Glomerular endothelial cell (primary cell): ENCODE data around the gene TAF1A. TPM values are rescaled to one million over a fixed set of nuclear protein-coding genes. Genes with fewer than 3 reads are reported as not detected.

Experiments
- DNase-seq: peaks from one replicate; pipeline ENCODE4 v3.0.0-alpha.2; 2011; ENCODE audit warnings: low read depth, low spot score; ENCODE audit errors: extremely low read depth
- total RNA-seq: library from RNA; depleted of rRNA; stranded (reverse); fragments of >200 nt; gene quantifications from 2 replicates; pipeline ENCODE4 v1.2.3, GENCODE V29; 2015

The TAF1A gene
- total RNA-seq, 1 donor from 2014 or later = 3.6 TPM

- no peak for DNase-seq
Observed at GRCh38 chr1:222600281-222600680, 10.5 kb upstream of the TAF1A start.

DNA sequence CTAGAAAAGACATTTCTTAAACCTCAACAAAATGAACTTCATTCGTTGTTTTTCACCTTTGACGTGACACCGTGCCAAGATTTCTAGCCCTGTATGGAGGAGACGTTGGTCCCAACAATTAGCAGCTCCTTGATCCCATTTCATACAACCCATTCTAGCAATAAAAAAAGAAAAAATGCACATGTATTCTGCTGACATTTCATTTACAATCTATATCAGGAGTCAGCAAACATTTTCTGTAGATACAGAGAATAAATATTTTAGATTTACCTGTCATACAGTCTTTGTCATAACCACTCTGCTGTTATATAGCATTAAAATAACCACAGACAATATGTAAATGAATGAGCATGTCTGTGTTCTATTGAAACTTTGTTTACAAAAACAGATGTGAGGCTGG, 7.0 kb upstream of the TAF1A start:
- DNase-seq = no peak

DNA sequence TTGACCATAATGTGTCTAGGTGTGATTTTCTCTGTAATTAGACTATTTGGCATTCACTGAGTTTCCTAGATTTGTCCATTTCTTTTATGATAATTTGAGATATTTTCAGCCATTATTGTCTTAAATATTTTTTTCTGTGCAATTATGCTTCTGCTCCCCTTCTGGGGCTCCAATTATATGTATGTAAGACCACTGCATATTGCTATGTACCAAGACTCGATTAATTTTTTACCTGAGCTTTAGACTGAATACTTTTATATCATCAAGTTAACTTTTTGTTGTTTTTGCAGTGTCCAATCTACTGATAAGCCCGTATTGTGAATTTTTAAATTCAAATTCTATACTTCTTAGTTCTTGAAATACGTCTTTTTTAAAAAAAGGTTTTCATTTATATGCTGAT, 5.1 kb upstream of the TAF1A start:
- no peak for DNase-seq

DNA sequence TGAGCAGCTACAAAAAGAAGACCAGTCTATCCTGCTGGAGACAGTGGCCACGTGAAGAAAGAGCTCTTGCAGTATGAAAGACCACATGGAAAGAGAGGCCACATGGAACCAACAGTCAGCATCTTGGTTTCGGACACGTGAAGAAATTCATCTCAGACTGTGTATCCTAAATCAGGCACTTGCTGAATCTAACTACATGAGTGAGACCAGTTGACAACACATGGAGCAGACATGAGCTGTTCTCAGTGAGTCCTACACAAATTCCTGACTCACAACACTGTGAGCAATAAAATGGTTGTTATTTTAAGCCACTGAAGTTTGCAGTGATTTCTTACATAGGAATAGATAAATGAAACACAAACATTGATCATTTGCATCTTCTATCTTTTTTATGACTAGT, 2.4 kb upstream of the TAF1A start:
- DNase-seq = no peak

DNA sequence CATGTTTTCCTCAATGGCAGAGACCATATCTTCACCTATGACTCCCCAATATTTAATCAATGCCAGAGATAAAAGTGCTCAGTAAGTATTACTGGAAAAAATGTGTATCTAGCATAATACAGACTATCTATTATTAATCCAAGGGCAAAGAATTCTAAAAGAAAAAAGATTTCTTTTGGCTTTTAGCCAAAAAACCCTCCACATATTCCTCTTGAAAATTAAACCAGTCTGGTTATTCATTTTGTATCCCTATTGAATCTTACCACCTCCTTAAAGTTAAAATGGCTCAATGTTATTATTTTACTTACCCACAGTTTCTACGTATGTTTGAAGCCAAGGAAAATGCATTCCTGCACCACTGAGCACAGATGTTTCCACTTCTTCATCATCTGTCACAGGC, 1.6 kb downstream of the TAF1A start:
- DNase-seq = no peak

DNA sequence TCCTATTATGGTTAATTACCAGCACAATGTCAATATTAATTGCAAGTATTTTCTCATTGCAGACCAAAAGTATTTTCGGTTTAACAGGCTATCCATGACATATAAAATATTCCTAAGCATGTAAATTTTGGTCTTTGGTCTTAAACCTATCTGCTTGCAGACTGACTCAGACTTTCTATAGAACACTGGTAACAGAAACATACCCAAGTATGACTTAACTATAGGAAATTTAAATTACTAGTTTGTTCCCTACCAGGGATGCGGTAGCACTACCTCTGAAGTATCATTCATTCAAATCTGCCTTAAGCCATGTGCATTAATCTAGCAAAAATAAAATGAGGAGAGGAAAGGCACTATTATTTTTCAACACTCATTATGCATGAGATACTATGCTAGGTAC, 2.9 kb downstream of the TAF1A start:
- no peak for DNase-seq

DNA sequence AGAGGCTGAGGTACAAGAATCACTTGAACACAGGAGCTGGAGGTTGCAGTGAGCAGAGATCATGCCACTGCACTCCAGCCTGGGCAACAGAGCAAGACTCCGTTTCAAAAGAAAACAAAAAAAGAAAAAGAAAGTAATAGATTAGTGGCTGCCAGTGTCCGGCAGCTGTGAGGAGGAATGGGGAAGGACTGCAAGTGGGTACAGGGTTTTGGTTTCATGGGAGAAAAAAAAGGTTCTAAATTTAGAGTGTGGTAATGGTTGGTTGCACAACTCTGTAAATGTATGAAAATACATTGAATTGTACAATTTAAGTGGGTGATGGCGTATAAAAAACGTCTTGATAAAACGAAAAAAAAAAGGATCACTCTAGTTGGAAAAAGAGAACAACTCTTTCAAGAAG, 6.7 kb downstream of the TAF1A start:
- DNase-seq = no peak

GRCh38 chr1:222582099-222582774, 7.5 kb downstream of the TAF1A start:
- DNase-seq = peak; percentile 27

DNA sequence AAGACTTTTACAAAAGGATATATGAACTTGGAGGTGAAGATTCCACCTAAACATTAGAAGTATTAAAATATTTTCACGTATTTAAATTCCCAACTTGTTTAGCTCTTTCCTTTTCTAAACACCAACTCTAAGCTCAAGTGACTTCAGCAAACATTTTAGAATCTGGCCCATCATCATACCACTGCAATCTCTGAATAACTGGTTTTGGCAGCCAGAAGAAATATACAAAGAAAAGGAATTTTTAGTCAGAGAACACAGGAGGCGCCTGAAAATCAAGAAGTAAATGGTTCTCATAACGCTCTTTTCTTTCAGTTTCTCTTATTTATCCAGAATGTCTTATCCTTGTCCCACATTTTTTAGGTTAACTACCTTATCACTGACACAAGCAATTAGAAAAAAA, 10.4 kb downstream of the TAF1A start:
- no peak for DNase-seq

GRCh38 chr1:222570837-222571236, 18.9 kb downstream of the TAF1A start:
- DNase-seq = no peak

GRCh38 chr1:222561656-222562055, 28.1 kb downstream of the TAF1A start:
- no peak for DNase-seq

DNA sequence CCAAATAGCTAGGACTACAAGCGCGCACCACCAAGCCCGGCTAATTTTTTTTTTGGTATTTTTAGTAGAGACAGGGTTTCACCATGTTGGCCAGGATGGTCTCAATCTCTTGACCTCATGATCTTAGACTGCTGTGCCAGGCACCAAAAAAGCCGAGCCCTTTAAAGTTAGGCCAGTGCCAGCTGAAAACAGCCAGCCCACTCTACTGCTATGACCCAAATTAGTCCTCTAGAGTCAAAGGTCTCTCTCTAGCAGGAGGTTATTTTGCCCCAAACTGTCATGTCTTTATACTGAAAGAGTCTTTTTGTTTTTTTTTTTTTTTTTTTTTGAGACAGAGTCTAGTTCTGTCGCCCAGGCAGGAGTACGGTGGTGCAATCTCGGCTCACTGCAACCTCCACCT, 32.2 kb downstream of the TAF1A start:
- DNase-seq = no peak

GRCh38 chr1:222557148-222557547, 32.6 kb downstream of the TAF1A start:
- no peak for DNase-seq

- DNase-seq = no peak
Observed at GRCh38 chr1:222555992-222556615, 33.6 kb downstream of the TAF1A start.

DNA sequence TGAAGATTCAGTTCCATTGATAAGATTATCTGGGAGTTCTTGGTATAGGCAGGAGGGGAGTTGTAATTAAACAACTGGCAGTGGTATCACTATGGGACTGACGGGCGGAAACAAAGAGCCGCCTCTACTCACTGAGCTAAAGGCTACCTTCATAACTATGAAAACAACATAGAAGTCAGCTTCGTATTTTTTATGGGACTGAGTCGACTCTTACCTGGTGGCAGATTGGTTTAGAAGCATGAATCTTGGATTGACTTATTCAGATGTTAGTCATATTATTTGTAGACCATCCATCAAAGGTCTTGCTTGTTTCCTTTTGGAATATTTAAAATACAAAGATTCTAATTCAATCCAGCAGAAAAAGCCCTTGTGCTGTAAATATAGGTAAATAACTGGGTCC, 35.6 kb downstream of the TAF1A start:
- no peak for DNase-seq

DNA sequence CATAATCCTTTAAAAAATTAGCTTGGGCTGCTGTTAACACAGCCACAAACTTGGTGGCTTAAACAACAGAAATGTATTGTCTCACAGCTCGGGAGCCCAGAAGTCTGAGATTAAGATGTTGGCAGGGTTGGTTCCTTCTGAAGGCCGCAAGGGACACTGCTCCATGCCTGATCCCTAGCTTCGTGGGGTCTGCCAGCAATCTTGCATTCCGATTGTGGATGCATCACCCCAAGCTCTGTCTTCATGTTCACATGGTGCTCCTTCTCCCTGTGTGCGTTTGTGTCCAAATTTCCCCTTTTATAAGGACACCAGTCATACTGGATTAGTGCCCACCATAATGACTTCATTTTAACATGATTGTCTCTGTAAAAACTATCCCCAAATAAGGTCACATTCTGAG, 36.9 kb downstream of the TAF1A start:
- DNase-seq = no peak

DNA sequence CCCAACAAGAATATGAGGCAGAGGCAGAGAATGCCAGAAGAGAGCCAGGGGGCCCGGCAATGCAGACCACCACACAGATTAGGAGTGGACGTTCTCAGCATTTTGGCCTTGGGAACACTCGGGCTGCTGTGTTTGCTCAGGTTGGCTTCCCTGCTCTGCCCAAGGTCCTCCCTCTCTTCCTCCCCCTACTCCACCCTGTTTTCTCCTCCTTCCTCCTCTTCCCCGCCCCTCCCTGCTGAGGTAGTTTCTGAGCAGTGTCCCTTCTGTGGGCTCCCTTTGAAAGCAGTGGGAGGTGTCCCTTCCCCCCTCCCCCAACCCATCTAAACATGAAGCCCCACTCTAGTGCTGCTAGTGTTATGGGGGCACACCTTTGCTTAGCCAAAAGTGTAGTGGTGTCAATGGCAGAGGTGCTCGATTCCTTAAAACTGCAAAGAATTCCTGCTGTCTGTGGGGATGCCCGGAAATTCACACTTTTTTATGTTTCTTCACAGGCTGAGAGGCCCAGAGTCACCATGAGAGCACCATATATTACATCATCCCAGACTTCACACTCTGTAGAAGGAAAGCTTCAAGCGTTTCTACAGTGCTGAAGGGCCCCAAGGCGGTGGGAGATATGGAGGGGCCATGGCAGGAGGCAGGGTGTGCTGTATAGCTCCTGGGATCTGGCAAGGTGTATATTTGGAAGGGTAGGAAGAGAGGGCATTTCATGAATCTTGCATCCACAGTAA, 41.6 kb downstream of the TAF1A start, which contains the start of gene HHIPL2:
HHIPL2 (minus strand) TSS at position 161 of the 728 bp plus-strand sequence; CDS start at position 101, 60 bp downstream.
- no peak for DNase-seq

DNA sequence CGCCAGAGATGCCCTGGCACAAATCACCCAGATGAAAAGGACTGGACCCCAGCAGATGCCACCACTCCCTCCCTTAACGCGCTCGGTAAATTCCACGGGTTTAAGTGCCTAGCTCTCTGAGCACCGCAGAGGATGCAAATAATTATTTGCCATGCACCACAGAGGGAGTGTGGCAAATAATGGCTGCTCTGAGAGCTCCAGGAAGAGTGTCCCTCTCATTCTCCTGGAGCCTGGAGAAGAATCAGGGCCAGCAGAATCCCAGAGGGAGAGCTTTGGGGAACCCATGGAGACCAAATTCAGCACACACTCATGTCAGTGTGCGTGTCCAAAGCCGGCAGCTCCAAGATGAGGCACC, 42.5 kb downstream of the TAF1A start:
- no peak for DNase-seq

DNA sequence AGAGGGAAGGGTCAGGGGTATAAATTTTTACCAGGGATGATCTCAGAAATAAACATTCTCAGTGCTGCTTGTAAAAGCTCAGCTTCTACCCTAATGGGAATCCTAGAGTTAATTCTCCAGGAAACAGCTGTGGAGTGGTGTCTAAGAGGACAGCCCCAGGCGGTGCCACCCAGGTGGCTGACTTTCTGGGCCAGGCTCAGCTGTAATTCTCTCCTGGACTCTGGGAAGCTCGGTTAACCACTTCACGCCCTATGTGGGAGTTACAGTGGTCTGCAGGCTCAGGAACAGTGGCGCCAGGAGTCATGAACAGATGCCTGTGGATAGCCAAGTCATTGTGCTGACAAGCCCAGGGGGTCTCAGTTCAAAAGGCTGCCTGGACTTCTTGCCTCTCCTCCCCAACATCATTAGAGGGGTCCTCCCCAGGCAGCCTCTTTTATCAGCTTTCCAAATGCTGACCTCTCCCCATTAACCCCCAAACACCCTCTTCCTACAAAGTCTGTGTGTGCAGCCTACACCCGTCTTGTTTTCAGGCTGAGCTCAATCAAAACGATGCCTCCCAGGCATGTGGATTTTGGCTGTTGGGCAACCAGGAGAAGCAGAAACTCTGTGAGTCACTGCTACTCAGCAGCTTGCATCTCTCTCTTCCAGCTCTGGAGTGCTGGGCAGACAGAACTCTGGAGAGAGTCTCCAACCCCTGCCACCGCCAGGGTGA, 43.0 kb downstream of the TAF1A start:
- DNase-seq = no peak

GRCh38 chr1:222546091-222546490, 43.6 kb downstream of the TAF1A start:
- DNase-seq = no peak

DNA sequence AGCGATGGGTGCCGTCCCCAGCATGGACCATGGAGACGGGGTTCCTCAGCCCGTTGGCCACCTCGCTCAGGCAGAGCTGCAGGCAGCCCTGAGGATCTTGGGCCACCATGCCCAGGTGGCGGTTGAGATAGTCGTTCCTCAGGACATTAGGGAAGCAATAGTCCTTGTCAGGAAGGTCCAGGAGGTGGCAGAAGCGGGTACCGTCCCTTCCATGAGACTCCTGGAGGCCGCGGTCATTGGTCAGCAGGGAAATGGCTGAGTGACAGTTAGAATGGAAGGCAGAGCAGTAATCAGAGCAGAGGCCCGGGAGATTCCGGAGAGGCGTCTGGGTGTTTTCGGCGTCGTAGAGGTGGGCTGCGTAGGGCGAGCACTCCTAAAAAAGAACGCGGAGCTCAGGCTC, 45.9 kb downstream of the TAF1A start:
- DNase-seq = no peak
